HepG2 (cell line): ENCODE data around the gene FAM228A. TPM values are rescaled to one million over a fixed set of nuclear protein-coding genes. Genes with fewer than 3 reads are reported as not detected.

ENCODE experiments used
- CC2D1A ChIP-seq: sonication (generic); formaldehyde crosslinking; IDR thresholded peaks from 2 replicates; pipeline ENCODE4 v1.8.1; 2023; ENCODE audit warnings: mild to moderate bottlenecking, missing genetic modification reagents
- DNMT1 ChIP-seq: sonication (generic); formaldehyde crosslinking; IDR thresholded peaks from 2 replicates; pipeline ENCODE4 v1.5.1; 2020; ENCODE audit warnings: mild to moderate bottlenecking, missing genetic modification reagents
- ETV6 ChIP-seq: sonication (generic); formaldehyde crosslinking; conservative IDR thresholded peaks from 2 replicates; pipeline ENCODE4 v1.4.0; 2020; ENCODE audit warnings: missing genetic modification reagents
- PHB2 ChIP-seq: fragments of 450-650 bp; IDR thresholded peaks from 2 replicates; pipeline ENCODE4 v1.6.1; 2018; ENCODE audit not compliant: partially characterized antibody
- PHF5A ChIP-seq: IDR thresholded peaks from one replicate; pipeline ENCODE4 v1.6.1; 2018; ENCODE audit warnings: low read depth, missing genetic modification reagents; ENCODE audit not compliant: unreplicated experiment
- PPARG ChIP-seq: conservative IDR thresholded peaks from 2 replicates; pipeline ENCODE4 v1.6.1; 2016; ENCODE audit warnings: missing biosample characterization, missing genetic modification reagents
- TBX3 ChIP-seq: fragments of 450-650 bp; IDR thresholded peaks from 2 replicates; pipeline ENCODE4 v1.6.1; 2017; ENCODE audit warnings: antibody characterized with exemption, mild to moderate bottlenecking, inconsistent platforms, borderline replicate concordance
- ZFAT ChIP-seq: sonication (generic); formaldehyde crosslinking; conservative IDR thresholded peaks from 2 replicates; pipeline ENCODE4 v1.8.1; 2023; ENCODE audit warnings: missing genetic modification reagents, inconsistent platforms
- ZFP36L1 ChIP-seq: sonication (generic); formaldehyde crosslinking; IDR thresholded peaks from 2 replicates; pipeline ENCODE4 v1.8.0; 2022; ENCODE audit warnings: mild to moderate bottlenecking, missing genetic modification reagents, moderate library complexity
- ZFP62 ChIP-seq: sonication (generic); formaldehyde crosslinking; IDR thresholded peaks from 2 replicates; pipeline ENCODE4 v1.4.0; 2020; ENCODE audit warnings: missing genetic modification reagents
- ZNF160 ChIP-seq: sonication (generic); formaldehyde crosslinking; IDR thresholded peaks from 2 replicates; pipeline ENCODE4 v1.8.0; 2022; ENCODE audit warnings: mild to moderate bottlenecking, inconsistent platforms, missing genetic modification reagents
- ZNF546 ChIP-seq: sonication (generic); formaldehyde crosslinking; conservative IDR thresholded peaks from 2 replicates; pipeline ENCODE4 v1.8.1; 2023; ENCODE audit warnings: mild to moderate bottlenecking, missing genetic modification reagents
- ZNF775 ChIP-seq: sonication (generic); formaldehyde crosslinking; IDR thresholded peaks from 2 replicates; pipeline ENCODE4 v1.4.0; 2020; ENCODE audit warnings: missing genetic modification reagents, mild to moderate bottlenecking, moderate library complexity, borderline replicate concordance
- ZZZ3 ChIP-seq: sonication (generic); formaldehyde crosslinking; IDR thresholded peaks from 2 replicates; pipeline ENCODE4 v1.4.0; 2020; ENCODE audit warnings: missing genetic modification reagents, mild to moderate bottlenecking, borderline replicate concordance
- polyA plus RNA-seq, 8 experiments: library from polyadenylated mRNA; depleted of rRNA in 3 of 8; stranded (reverse) in 7 of 8; unstranded in 1 of 8; fragments of >200 nt; fragmentation: Illumina TruSeq in 4 of 8; extraction: Trizol in 4 of 8; gene quantifications; 2 replicates each; pipeline versions ENCODE4 v1.2.1 to v1.2.3, GENCODE V29; 2011 to 2016; ENCODE audit warnings: low read depth in 4 of 8, missing spikeins in 1 of 8, mixed read lengths in 1 of 8; ENCODE audit not compliant: insufficient read depth in 1 of 8
- total RNA-seq, 5 experiments: library from RNA; depleted of rRNA; stranded (reverse); fragments of >200 nt; fragmentation: Illumina TruSeq; extraction: Trizol; gene quantifications; 2 replicates each; pipeline ENCODE4 v1.2.3, GENCODE V29; 2016; ENCODE audit warnings: low read depth in 1 of 5
- TF ChIP-seq, protein P1 (sequence below), 2 experiments: sonication (generic) in 1 of 2; formaldehyde crosslinking in 1 of 2; IDR thresholded peaks; 2 replicates each; pipeline versions ENCODE4 v1.6.1 to v1.9.0; 2014 to 2022; ENCODE audit warnings: antibody characterized with exemption in 1 of 2, borderline replicate concordance in 1 of 2, inconsistent platforms in 1 of 2, low read depth in 1 of 2, missing genetic modification reagents in 1 of 2
- TF ChIP-seq, protein P2 (sequence below): IDR thresholded peaks from 2 replicates; pipeline ENCODE4 v1.6.1; 2012; ENCODE audit warnings: low read length, improper control_type of control experiment
- TF ChIP-seq, protein P3 (sequence below): sonication (generic); formaldehyde crosslinking; IDR thresholded peaks from 2 replicates; pipeline ENCODE4 v1.4.0; 2020; ENCODE audit warnings: missing genetic modification reagents, borderline replicate concordance

The FAM228A gene
- total and polyA plus RNA-seq, 2 of the 13 experiments (the other 11 are each of a cell fraction or from before 2014, with no cell fraction given): not detected

DNA sequence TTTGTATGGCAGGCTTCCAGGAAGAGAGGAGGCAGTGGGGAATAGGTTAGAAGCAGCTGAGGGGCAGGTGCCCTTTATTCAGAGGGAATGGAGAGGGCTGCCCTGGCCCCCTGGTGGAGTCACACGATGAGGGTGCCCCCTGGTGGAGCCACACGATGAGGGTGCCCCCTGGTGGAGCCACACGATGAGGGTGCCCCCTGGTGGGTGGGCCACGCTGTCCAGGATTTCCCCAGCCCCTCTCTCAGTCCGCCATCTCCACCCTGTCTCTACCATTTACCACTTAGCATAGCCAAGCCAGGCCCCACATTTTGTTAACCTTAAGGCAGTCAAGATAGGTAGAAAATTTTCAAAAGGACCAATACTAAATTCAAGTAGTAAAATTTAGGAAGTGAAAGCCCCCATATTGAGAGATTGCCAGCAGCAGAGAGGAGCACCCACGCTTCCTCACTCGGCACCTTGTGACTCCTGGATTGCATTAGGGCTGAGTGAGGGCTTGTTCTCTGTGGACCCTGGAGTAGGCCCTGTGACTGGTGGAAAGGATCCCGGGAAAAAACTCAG is 10.4 kb upstream of the FAM228A start (continued):
- TF ChIP-seq, protein P1, sequence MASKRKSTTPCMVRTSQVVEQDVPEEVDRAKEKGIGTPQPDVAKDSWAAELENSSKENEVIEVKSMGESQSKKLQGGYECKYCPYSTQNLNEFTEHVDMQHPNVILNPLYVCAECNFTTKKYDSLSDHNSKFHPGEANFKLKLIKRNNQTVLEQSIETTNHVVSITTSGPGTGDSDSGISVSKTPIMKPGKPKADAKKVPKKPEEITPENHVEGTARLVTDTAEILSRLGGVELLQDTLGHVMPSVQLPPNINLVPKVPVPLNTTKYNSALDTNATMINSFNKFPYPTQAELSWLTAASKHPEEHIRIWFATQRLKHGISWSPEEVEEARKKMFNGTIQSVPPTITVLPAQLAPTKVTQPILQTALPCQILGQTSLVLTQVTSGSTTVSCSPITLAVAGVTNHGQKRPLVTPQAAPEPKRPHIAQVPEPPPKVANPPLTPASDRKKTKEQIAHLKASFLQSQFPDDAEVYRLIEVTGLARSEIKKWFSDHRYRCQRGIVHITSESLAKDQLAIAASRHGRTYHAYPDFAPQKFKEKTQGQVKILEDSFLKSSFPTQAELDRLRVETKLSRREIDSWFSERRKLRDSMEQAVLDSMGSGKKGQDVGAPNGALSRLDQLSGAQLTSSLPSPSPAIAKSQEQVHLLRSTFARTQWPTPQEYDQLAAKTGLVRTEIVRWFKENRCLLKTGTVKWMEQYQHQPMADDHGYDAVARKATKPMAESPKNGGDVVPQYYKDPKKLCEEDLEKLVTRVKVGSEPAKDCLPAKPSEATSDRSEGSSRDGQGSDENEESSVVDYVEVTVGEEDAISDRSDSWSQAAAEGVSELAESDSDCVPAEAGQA (IDR thresholded peaks at IDR 0.05; ENCODE audit: low read depth): no peak
- TF ChIP-seq, protein P1 (CRISPR knock-in tag; IDR thresholded peaks at IDR 0.05; ENCODE audit: borderline replicate concordance): no peak
- TF ChIP-seq ZFAT (CRISPR knock-in tag) (no peak), PPARG (CRISPR knock-in tag) (no peak), DNMT1 (CRISPR knock-in tag) (0 out of 2 replicates have a peak, but pooled peaks have one; percentile 42), ZNF546 (CRISPR knock-in tag) (no peak), PHB2 (no peak), ZZZ3 (CRISPR knock-in tag) (no peak), ZNF775 (CRISPR knock-in tag) (no peak), ETV6 (CRISPR knock-in tag) (no peak), ZFP36L1 (CRISPR knock-in tag) (no peak), TBX3 (no peak), CC2D1A (CRISPR knock-in tag) (no peak), PHF5A (CRISPR knock-in tag) (no peak), ZNF160 (CRISPR knock-in tag) (no peak), ZFP62 (CRISPR knock-in tag) (no peak)
- TF ChIP-seq, protein P2, sequence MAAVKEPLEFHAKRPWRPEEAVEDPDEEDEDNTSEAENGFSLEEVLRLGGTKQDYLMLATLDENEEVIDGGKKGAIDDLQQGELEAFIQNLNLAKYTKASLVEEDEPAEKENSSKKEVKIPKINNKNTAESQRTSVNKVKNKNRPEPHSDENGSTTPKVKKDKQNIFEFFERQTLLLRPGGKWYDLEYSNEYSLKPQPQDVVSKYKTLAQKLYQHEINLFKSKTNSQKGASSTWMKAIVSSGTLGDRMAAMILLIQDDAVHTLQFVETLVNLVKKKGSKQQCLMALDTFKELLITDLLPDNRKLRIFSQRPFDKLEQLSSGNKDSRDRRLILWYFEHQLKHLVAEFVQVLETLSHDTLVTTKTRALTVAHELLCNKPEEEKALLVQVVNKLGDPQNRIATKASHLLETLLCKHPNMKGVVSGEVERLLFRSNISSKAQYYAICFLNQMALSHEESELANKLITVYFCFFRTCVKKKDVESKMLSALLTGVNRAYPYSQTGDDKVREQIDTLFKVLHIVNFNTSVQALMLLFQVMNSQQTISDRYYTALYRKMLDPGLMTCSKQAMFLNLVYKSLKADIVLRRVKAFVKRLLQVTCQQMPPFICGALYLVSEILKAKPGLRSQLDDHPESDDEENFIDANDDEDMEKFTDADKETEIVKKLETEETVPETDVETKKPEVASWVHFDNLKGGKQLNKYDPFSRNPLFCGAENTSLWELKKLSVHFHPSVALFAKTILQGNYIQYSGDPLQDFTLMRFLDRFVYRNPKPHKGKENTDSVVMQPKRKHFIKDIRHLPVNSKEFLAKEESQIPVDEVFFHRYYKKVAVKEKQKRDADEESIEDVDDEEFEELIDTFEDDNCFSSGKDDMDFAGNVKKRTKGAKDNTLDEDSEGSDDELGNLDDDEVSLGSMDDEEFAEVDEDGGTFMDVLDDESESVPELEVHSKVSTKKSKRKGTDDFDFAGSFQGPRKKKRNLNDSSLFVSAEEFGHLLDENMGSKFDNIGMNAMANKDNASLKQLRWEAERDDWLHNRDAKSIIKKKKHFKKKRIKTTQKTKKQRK: no peak
- TF ChIP-seq, protein P3, sequence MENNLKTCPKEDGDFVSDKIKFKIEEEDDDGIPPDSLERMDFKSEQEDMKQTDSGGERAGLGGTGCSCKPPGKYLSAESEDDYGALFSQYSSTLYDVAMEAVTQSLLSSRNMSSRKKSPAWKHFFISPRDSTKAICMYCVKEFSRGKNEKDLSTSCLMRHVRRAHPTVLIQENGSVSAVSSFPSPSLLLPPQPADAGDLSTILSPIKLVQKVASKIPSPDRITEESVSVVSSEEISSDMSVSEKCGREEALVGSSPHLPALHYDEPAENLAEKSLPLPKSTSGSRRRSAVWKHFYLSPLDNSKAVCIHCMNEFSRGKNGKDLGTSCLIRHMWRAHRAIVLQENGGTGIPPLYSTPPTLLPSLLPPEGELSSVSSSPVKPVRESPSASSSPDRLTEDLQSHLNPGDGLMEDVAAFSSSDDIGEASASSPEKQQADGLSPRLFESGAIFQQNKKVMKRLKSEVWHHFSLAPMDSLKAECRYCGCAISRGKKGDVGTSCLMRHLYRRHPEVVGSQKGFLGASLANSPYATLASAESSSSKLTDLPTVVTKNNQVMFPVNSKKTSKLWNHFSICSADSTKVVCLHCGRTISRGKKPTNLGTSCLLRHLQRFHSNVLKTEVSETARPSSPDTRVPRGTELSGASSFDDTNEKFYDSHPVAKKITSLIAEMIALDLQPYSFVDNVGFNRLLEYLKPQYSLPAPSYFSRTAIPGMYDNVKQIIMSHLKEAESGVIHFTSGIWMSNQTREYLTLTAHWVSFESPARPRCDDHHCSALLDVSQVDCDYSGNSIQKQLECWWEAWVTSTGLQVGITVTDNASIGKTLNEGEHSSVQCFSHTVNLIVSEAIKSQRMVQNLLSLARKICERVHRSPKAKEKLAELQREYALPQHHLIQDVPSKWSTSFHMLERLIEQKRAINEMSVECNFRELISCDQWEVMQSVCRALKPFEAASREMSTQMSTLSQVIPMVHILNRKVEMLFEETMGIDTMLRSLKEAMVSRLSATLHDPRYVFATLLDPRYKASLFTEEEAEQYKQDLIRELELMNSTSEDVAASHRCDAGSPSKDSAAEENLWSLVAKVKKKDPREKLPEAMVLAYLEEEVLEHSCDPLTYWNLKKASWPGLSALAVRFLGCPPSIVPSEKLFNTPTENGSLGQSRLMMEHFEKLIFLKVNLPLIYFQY (CRISPR knock-in tag): no peak
